Smooth muscle cell (in vitro differentiated cells): ENCODE results near the gene SLMAP. TPM values are rescaled to one million over a fixed set of nuclear protein-coding genes. Genes with fewer than 3 reads are reported as not detected.

Experiments used
- DNase-seq: peaks from one replicate; lab custom pipeline; 2025; ENCODE audit not compliant: unreplicated experiment; lab: John Stamatoyannopoulos, UW
- H2AFZ ChIP-seq: fragments of 200-600 bp; sonication (generic); 2 replicates; pipeline ENCODE4 v1.6.0; 2016; ENCODE audit warnings: antibody characterized with exemption, low read depth, mild to moderate bottlenecking
- H3F3A ChIP-seq: fragments of 200-600 bp; sonication (generic); 2 replicates; pipeline ENCODE4 v1.6.0; 2017; ENCODE audit warnings: antibody characterized with exemption, low read depth
- H3K27ac ChIP-seq: fragments of 200-600 bp; sonication (generic); 2 replicates; pipeline ENCODE4 v1.5.1; 2016; ENCODE audit warnings: low read depth, mild to moderate bottlenecking
- H3K27me3 ChIP-seq: fragments of 200-600 bp; sonication (generic); 2 replicates; pipeline ENCODE4 v1.6.1; 2016; ENCODE audit warnings: low read depth, mild to moderate bottlenecking
- H3K36me3 ChIP-seq: fragments of 200-600 bp; sonication (generic); 2 replicates; pipeline ENCODE4 v1.5.1; 2016; ENCODE audit warnings: low read depth
- H3K4me1 ChIP-seq: fragments of 200-600 bp; sonication (generic); 2 replicates; pipeline ENCODE4 v1.5.1; 2016; ENCODE audit warnings: low read depth
- H3K4me2 ChIP-seq: fragments of 200-600 bp; sonication (generic); 2 replicates; pipeline ENCODE4 v1.6.0; 2016; ENCODE audit warnings: mild to moderate bottlenecking
- H3K4me3 ChIP-seq: fragments of 200-600 bp; sonication (generic); 2 replicates; pipeline ENCODE4 v1.5.1; 2016; ENCODE audit warnings: mild to moderate bottlenecking
- H3K79me2 ChIP-seq: fragments of 200-600 bp; sonication (generic); 2 replicates; pipeline ENCODE4 v1.6.0; 2016; ENCODE audit warnings: low read depth, mild to moderate bottlenecking
- H3K9ac ChIP-seq: fragments of 200-600 bp; sonication (generic); 2 replicates; pipeline ENCODE4 v1.6.0; 2016; ENCODE audit warnings: low read depth
- H3K9me3 ChIP-seq: fragments of 200-600 bp; sonication (generic); replicated peaks from 2 replicates; pipeline ENCODE4 v1.5.1; 2016; ENCODE audit warnings: low read depth
- H4K20me1 ChIP-seq: fragments of 200-600 bp; sonication (generic); 2 replicates; pipeline ENCODE4 v1.6.0; 2016; ENCODE audit warnings: low read depth
- WGBS: methylation state at CpG from one replicate; pipeline ENCODE4 v1.1.7; 2016; ENCODE audit warnings: low lambda C conversion rate; 5-methylcytosine and 5-hydroxymethylcytosine counted together
- polyA plus RNA-seq: library from polyadenylated mRNA; unstranded; fragments of >200 nt; fragmentation: Nextera tagmentation; extraction: Ambion mirVana; gene quantifications from 2 replicates; pipeline ENCODE4 v1.2.1, GENCODE V29; 2016
- total RNA-seq: library from RNA; depleted of rRNA; stranded (reverse); fragments of >200 nt; gene quantifications from 2 replicates; pipeline ENCODE4 v1.2.3, GENCODE V29; 2014
- TF ChIP-seq, protein P1 (sequence below): fragments of 200-600 bp; sonication (generic); IDR thresholded peaks from 2 replicates; pipeline ENCODE4 v1.5.1; 2017; ENCODE audit warnings: borderline replicate concordance, mild to moderate bottlenecking, antibody characterized with exemption; ENCODE audit not compliant: insufficient read depth, poor library complexity, severe bottlenecking

The SLMAP gene
- total and polyA plus RNA-seq, 2 experiments from 2014 or later = 19.9 to 42.8 TPM

DNA sequence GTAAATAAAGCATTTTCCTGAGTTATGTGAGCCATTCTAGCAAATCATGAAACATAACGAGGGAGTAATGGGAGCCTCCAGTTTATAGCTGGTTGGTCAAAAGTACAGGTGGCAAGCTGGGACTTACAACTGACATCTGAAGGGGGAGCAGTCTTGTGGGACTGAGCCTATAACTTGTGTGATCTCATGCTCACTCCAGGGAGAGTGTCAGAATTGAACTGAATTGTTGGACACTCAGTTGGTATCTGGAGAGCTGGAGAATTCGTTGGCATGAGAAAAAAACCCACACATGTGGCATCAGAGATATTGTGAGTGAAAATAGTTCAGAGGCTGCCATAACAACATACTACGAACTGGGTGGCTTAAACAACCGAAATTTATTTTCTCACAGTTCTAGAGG, 40.4 kb upstream of the SLMAP start:
- no peak overlapping the region for H3K4me2 ChIP-seq
- no peak overlapping the region for H2AFZ ChIP-seq
- H3K9me3 ChIP-seq = no peaks in the 10 kb centered on the region
- no peaks in the 10 kb centered on the region for H3K36me3 ChIP-seq
- H3K27ac ChIP-seq = no peak overlapping the region
- H3K27me3 ChIP-seq = no peaks in the 10 kb centered on the region
- WGBS = 91% methylated on average over 4 of the region's 4 CpGs
- H3K79me2 ChIP-seq = no peaks in the 10 kb centered on the region
- no peak overlapping the region for H3K4me3 ChIP-seq
- TF ChIP-seq, protein P1, sequence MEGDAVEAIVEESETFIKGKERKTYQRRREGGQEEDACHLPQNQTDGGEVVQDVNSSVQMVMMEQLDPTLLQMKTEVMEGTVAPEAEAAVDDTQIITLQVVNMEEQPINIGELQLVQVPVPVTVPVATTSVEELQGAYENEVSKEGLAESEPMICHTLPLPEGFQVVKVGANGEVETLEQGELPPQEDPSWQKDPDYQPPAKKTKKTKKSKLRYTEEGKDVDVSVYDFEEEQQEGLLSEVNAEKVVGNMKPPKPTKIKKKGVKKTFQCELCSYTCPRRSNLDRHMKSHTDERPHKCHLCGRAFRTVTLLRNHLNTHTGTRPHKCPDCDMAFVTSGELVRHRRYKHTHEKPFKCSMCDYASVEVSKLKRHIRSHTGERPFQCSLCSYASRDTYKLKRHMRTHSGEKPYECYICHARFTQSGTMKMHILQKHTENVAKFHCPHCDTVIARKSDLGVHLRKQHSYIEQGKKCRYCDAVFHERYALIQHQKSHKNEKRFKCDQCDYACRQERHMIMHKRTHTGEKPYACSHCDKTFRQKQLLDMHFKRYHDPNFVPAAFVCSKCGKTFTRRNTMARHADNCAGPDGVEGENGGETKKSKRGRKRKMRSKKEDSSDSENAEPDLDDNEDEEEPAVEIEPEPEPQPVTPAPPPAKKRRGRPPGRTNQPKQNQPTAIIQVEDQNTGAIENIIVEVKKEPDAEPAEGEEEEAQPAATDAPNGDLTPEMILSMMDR = no peak
- H4K20me1 ChIP-seq = no peaks in the 10 kb centered on the region
- H3K9ac ChIP-seq = no peak overlapping the region
- no peak for DNase-seq
- no peaks in the 10 kb centered on the region for H3K4me1 ChIP-seq
- H3F3A ChIP-seq = no peaks in the 10 kb centered on the region

DNA sequence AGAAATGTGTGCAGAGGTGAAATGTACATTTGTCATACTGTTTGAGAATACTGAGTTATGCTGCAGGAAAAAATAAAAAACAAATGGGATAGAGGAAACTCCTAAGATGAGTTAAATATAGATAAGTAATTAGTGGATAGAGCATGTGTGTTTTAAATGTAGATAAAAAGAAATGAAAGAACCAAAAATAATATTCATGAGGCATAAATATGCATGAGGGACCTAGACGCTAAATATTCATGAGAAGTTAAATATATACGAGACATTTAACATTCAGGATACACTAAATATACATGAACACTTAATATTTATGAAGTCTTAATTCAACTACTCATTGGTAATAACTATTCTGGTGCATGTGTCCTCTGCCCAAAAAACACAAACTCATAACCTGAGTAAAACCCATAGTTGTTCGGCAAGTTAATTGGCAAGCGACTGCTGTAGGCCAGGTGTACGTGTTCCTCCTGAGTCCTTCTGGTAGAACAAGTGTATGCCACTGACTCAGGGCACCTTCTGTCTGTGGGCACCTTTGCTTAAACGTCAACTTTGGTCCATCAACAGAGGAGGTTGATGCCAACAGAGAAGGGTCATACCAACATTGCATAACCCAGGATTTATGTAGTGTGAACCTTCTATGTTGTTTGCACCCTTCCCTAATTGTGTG, 38.8 kb upstream of the SLMAP start:
- TF ChIP-seq, protein P1 = no peak
- Histone ChIP-seq H3K9me3 (no peaks in the 10 kb centered on the region), H3K4me2 (no peak overlapping the region)

DNA sequence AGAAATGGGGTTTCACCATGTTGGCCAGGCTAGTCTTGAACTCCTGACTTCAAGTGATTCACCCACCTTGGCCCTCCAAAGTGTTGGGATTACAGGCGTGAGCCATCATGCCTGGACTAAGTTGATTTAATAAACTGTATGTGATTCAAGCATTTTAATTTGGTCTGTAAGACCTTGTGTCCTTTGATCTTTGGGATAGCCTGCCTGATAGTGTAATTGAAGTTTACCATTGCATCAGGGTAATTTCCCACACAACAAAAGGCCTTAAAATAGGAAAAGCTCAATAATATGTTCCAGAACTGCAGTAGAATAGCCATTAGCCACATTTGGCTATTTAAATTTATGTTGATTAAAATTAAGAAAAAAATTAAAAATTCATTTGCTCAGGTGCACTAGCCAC, 38.0 kb upstream of the SLMAP start:
- no peaks in the 10 kb centered on the region for H3K4me1 ChIP-seq
- DNase-seq = no peak
- 81% methylated on average over 1 of the region's 1 CpG for WGBS
- no peaks in the 10 kb centered on the region for H4K20me1 ChIP-seq
- H3K27me3 ChIP-seq = no peaks in the 10 kb centered on the region
- H3F3A ChIP-seq = no peaks in the 10 kb centered on the region
- no peak overlapping the region for H3K27ac ChIP-seq
- H3K4me2 ChIP-seq = no peak overlapping the region
- H2AFZ ChIP-seq = no peak overlapping the region
- TF ChIP-seq, protein P1 = no peak
- no peaks in the 10 kb centered on the region for H3K79me2 ChIP-seq
- no peaks in the 10 kb centered on the region for H3K36me3 ChIP-seq
- H3K9me3 ChIP-seq = no peaks in the 10 kb centered on the region
- no peak overlapping the region for H3K9ac ChIP-seq
- no peak overlapping the region for H3K4me3 ChIP-seq

More for the DNA sequence above, 38.8 kb upstream of the SLMAP start:
- Histone ChIP-seq H3K36me3 (no peaks in the 10 kb centered on the region), H3K9ac (no peak overlapping the region), H3K27me3 (no peaks in the 10 kb centered on the region), H2AFZ (no peak overlapping the region), H3K4me1 (no peaks in the 10 kb centered on the region), H3F3A (no peaks in the 10 kb centered on the region), H4K20me1 (no peaks in the 10 kb centered on the region), H3K27ac (no peak overlapping the region), H3K4me3 (no peak overlapping the region), H3K79me2 (no peaks in the 10 kb centered on the region)
- 96% methylated on average over 6 of the region's 6 CpGs for WGBS
- DNase-seq = no peak

DNA sequence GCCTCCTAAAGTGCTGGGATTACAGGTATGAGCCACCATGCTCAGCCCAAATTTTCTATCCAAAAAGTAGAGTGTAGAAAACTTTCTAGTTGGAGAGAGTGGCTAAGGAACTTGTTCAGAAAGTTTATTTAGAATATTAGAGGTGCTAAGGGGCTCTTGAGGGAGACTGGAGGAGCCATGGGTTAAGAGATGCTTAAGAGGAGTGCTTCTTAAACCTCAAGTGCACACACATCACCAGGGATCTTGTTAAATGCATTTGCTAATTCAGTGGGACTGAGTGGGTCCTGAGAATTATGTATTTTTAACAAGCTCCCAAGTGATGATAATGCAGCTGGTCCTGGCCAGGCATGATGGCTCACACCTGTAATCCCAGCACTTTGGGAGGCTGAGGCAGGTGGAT, 29.7 kb upstream of the SLMAP start:
- no peak overlapping the region for H2AFZ ChIP-seq
- no peaks in the 10 kb centered on the region for H4K20me1 ChIP-seq
- no peaks in the 10 kb centered on the region for H3K4me1 ChIP-seq
- H3K36me3 ChIP-seq = no peaks in the 10 kb centered on the region
- H3K4me3 ChIP-seq = no peak overlapping the region
- H3F3A ChIP-seq = no peaks in the 10 kb centered on the region
- H3K79me2 ChIP-seq = no peaks in the 10 kb centered on the region
- no peak overlapping the region for H3K4me2 ChIP-seq
- TF ChIP-seq, protein P1 = no peak
- no peaks in the 10 kb centered on the region for H3K9me3 ChIP-seq
- no peak overlapping the region for H3K27ac ChIP-seq
- DNase-seq = no peak
- H3K27me3 ChIP-seq = no peaks in the 10 kb centered on the region
- H3K9ac ChIP-seq = no peak overlapping the region
